NB4 (cell line): Measurements from ENCODE around the gene DHX38.

Source experiments
- DNase-seq: peaks from one replicate; pipeline ENCODE4 v3.0.0; 2010; ENCODE audit warnings: low read depth
- H3K4me3 ChIP-seq: one replicate; pipeline ENCODE4 v1.5.1; 2011; ENCODE audit warnings: mild to moderate bottlenecking, low read depth, low read length, moderate library complexity
- CTCF ChIP-seq: IDR thresholded peaks from one replicate; pipeline ENCODE4 v1.5.1; 2012; ENCODE audit warnings: low read depth, low read length
- MAX ChIP-seq: IDR thresholded peaks from 2 replicates; pipeline ENCODE4 v1.6.1; 2011; ENCODE audit warnings: low read depth, low read length
- MYC ChIP-seq: IDR thresholded peaks from 2 replicates; pipeline ENCODE4 v1.6.1; 2011; ENCODE audit warnings: low read depth, low read length
- POLR2A ChIP-seq: IDR thresholded peaks from 2 replicates; pipeline ENCODE4 v1.6.1; 2011; ENCODE audit warnings: mild to moderate bottlenecking; ENCODE audit not compliant: insufficient read length; ENCODE audit errors: extremely low read depth

The DHX38 gene

GRCh38 chr16:72112906-72113615 lies 19.4 kb downstream of the DHX38 start:
- H3K4me3 ChIP-seq: no peak overlapping the region
- DNase-seq: no peak
- no peak for TF ChIP-seq POLR2A
- TF ChIP-seq CTCF: no peak
- TF ChIP-seq MAX: no peak
- TF ChIP-seq MYC: no peak

GRCh38 chr16:72113616-72113945 lies 19.9 kb downstream of the DHX38 start:
- TF ChIP-seq MAX: no peak
- TF ChIP-seq POLR2A: no peak
- no peak for TF ChIP-seq CTCF
- no peak for TF ChIP-seq MYC
- no peak for DNase-seq
- no peak overlapping the region for H3K4me3 ChIP-seq

- DNase-seq: no peak
- TF ChIP-seq MAX: no peak
- TF ChIP-seq POLR2A: no peak
- no peak for TF ChIP-seq CTCF
- no peak for TF ChIP-seq MYC
- H3K4me3 ChIP-seq: no peak overlapping the region
Measured at GRCh38 chr16:72120026-72120425, 26.4 kb downstream of the DHX38 start.

- H3K4me3 ChIP-seq: no peak overlapping the region
- no peak for TF ChIP-seq MAX
- no peak for TF ChIP-seq MYC
- no peak for TF ChIP-seq CTCF
- no peak for TF ChIP-seq POLR2A
- DNase-seq: no peak
Measured at GRCh38 chr16:72122308-72122707, 28.7 kb downstream of the DHX38 start.

- no peak overlapping the region for H3K4me3 ChIP-seq
- DNase-seq: no peak
- TF ChIP-seq POLR2A: no peak
- no peak for TF ChIP-seq CTCF
- no peak for TF ChIP-seq MYC
- no peak for TF ChIP-seq MAX
Measured at GRCh38 chr16:72122916-72123315, 29.3 kb downstream of the DHX38 start.
